ENCODE measurements around the gene TSPAN17. TPM values are rescaled to one million over a fixed set of nuclear protein-coding genes. Genes with fewer than 3 reads are reported as not detected.

TSPAN17 gene
- total and polyA plus RNA-seq, 10 of the 15 experiments (the other 5 are each of a cell fraction or from before 2014, with no cell fraction given) = 0.24 to 17.1 (median 10.4) TPM

DNA sequence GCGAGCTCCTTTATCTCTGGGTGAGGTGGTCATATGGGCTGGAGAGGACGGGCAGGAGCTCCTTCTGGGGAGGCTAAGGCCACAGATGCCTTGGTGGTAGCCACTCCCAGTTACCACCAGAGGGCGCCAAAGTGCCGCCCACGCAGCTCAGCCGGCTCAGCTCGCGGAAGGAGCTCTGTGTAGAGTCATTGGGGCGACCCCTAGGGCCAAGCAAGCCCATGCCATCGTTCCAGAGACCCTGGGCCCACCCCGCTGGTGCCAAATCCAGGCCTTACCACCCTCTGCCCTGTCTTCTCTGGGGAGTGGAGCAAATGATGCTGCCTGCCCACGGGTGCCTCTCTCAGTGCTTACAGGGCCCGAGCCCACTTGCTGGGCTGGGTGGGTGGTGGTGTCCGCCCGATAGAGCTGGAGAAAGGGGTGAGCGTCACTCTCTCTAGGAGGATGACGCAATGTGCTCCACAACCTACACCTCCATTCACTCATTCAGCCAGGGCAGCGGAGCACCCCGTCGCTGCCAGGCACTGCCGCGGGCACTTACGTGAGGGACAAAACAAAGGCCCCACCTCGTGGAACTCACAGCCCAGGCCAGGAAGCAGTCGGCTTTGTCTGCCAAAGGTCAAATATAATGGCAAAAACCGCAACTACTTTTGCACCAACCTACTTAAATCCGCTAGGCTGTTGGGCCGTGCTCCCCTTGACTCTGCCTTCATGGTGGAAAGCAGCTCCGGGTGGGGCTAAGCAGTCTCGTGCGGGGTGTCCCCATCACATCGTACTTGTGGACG, 13.8 kb downstream of the TSPAN17 start:
- intact Hi-C loops (cut with micrococcal nuclease; ENCODE audit: unreplicated experiment) (loop anchor here (1.0 to 5.0 kb wide), 3 partner anchors 83 to 452 kb away; no protein-coding TSS in a partner anchor), in situ Hi-C loops (cut with MboI) (no loop called here)
- ChIA-PET RAD21 (ENCODE audit: unreplicated experiment) (interaction anchor here (0.5 to 4.8 kb wide), 54 partner anchors 9 to 931 kb away, joined by 3 to 43 read pairs (median 4); partner anchors contain the start of genes CLTB, FGFR4 and TSPAN17), POLR2A (interaction anchor here (0.6 to 0.9 kb wide), 2 partner anchors 14 to 367 kb away, joined by 4 to 5 read pairs; partner anchors contain the start of gene TSPAN17), SMC1A (ENCODE audit: uncharacterized antibody, unreplicated experiment) (interaction anchor here (0.6 to 2.3 kb wide), 38 partner anchors 8 to 638 kb away, joined by 3 to 35 read pairs (median 4); partner anchors contain the start of gene TSPAN17), CTCF (interaction anchor here (0.5 to 6.3 kb wide), 105 partner anchors 8 to 794 kb away, joined by 3 to 102 read pairs (median 4); partner anchors contain the start of genes CDHR2, CLTB, FGFR4 and HK3)
- no peak overlapping the region for H2AFZ ChIP-seq (ENCODE audit: control insufficient read depth, low read depth, low read length)
- H3K9ac ChIP-seq (ENCODE audit: control insufficient read depth, insufficient read depth, low read length) = no peak overlapping the region
- FAIRE-seq (peak; percentile 93), DNase-seq (ENCODE audit: low read depth, low spot score) (peak; percentile 16), ATAC-seq (peak; percentile 89)
- no peak overlapping the region for H3K4me3 ChIP-seq
- no peak overlapping the region for H3K27ac ChIP-seq (ENCODE audit: control insufficient read depth, insufficient read depth)
- no peaks in the 10 kb centered on the region for H3K9me3 ChIP-seq (replicated peaks; ENCODE audit: control insufficient read depth, insufficient read depth, low read length)
- WGBS (ENCODE audit: insufficient coverage, insufficient replicate concordance, low lambda C conversion rate, missing lambda C conversion rate) = 47% methylated on average over 33 of the region's 33 CpGs
- H4K20me1 ChIP-seq (ENCODE audit: control insufficient read depth, insufficient read depth) = no peaks in the 10 kb centered on the region; the same call in 1 of the 2 replicates
- peaks cover 16% of the 10 kb centered on the region for H3K4me1 ChIP-seq (ENCODE audit: control insufficient read depth, insufficient read depth, low read length)
- H3K79me2 ChIP-seq (ENCODE audit: control insufficient read depth, insufficient read depth, low read length) = no peaks in the 10 kb centered on the region
- H3K36me3 ChIP-seq (ENCODE audit: control insufficient read depth in 2 of 2, insufficient read depth in 2 of 2, low read length in 1 of 2) = no peaks in the 10 kb centered on the region
- no peaks in the 10 kb centered on the region for H3K27me3 ChIP-seq (replicated peaks in 1 of 2; ENCODE audit: control insufficient read depth in 2 of 2, insufficient read depth in 2 of 2, low read length in 1 of 2)
- no TSS peak for BruUV-seq (replicated peaks)
- H3K4me2 ChIP-seq (ENCODE audit: control insufficient read depth, insufficient read depth) = peak overlapping the region; percentile 30; the same call in 1 of the 2 replicates
- no peak for TF ChIP-seq TCF12 (IDR thresholded peaks at IDR 0.05; ENCODE audit: low read depth, low read length)
- TF ChIP-seq RELA (IDR thresholded peaks at IDR 0.05; ENCODE audit: borderline replicate concordance, partially characterized antibody) = no peak
- TF ChIP-seq HDAC2 (IDR thresholded peaks at IDR 0.05) = no peak
- TF ChIP-seq, protein P1, sequence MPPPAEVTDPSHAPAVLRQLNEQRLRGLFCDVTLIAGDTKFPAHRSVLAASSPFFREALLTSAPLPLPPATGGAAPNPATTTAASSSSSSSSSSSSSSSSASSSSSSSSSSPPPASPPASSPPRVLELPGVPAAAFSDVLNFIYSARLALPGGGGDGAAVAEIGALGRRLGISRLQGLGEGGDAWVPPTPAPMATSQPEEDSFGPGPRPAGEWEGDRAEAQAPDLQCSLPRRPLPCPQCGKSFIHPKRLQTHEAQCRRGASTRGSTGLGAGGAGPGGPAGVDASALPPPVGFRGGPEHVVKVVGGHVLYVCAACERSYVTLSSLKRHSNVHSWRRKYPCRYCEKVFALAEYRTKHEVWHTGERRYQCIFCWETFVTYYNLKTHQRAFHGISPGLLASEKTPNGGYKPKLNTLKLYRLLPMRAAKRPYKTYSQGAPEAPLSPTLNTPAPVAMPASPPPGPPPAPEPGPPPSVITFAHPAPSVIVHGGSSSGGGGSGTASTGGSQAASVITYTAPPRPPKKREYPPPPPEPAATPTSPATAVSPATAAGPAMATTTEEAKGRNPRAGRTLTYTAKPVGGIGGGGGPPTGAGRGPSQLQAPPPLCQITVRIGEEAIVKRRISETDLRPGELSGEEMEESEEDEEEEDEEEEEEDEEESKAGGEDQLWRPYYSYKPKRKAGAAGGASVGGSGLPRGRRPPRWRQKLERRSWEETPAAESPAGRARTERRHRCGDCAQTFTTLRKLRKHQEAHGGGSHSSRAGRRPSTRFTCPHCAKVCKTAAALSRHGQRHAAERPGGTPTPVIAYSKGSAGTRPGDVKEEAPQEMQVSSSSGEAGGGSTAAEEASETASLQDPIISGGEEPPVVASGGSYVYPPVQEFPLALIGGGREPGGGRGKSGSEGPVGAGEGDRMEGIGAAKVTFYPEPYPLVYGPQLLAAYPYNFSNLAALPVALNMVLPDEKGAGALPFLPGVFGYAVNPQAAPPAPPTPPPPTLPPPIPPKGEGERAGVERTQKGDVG (CRISPR knock-in tag; IDR thresholded peaks at IDR 0.05) = no peak
- no peak for TF ChIP-seq TCF3 (IDR thresholded peaks at IDR 0.05; ENCODE audit: borderline replicate concordance, insufficient read depth, low read depth, low read length)
- TF ChIP-seq YY1 (IDR thresholded peaks at IDR 0.05; ENCODE audit: low read depth, low read length) = peak; percentile 52
- no peak for TF ChIP-seq POU2F2 (IDR thresholded peaks at IDR 0.05; ENCODE audit: borderline replicate concordance, low read depth, low read length)
- TF ChIP-seq GATAD2B (conservative IDR thresholded peaks at IDR 0.05; ENCODE audit: low read depth) = no peak
- TF ChIP-seq IRF4 (IDR thresholded peaks at IDR 0.05; ENCODE audit: low read depth, low read length) = 0 out of 2 replicates have a peak, but pooled peaks have one; percentile 26
- TF ChIP-seq MYC (IDR thresholded peaks at IDR 0.05; ENCODE audit: insufficient read depth, insufficient read length, insufficient replicate concordance, low read length, severe bottlenecking) = no peak
- peak; percentile 91 for TF ChIP-seq SMC3 (IDR thresholded peaks at IDR 0.05; ENCODE audit: borderline replicate concordance, low read length)
- peak; percentile 64; the same call in 1 of the 2 replicates for TF ChIP-seq RB1 (IDR thresholded peaks at IDR 0.05; ENCODE audit: borderline replicate concordance)
- TF ChIP-seq NRF1 (conservative IDR thresholded peaks at IDR 0.05; ENCODE audit: low read depth, low read length) = no peak
- TF ChIP-seq, protein P2, sequence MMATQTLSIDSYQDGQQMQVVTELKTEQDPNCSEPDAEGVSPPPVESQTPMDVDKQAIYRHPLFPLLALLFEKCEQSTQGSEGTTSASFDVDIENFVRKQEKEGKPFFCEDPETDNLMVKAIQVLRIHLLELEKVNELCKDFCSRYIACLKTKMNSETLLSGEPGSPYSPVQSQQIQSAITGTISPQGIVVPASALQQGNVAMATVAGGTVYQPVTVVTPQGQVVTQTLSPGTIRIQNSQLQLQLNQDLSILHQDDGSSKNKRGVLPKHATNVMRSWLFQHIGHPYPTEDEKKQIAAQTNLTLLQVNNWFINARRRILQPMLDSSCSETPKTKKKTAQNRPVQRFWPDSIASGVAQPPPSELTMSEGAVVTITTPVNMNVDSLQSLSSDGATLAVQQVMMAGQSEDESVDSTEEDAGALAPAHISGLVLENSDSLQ (IDR thresholded peaks at IDR 0.05) = no peak
- TF ChIP-seq TAF1 (IDR thresholded peaks at IDR 0.05; ENCODE audit: borderline replicate concordance, low read depth, low read length) = no peak
- TF ChIP-seq, protein P3, sequence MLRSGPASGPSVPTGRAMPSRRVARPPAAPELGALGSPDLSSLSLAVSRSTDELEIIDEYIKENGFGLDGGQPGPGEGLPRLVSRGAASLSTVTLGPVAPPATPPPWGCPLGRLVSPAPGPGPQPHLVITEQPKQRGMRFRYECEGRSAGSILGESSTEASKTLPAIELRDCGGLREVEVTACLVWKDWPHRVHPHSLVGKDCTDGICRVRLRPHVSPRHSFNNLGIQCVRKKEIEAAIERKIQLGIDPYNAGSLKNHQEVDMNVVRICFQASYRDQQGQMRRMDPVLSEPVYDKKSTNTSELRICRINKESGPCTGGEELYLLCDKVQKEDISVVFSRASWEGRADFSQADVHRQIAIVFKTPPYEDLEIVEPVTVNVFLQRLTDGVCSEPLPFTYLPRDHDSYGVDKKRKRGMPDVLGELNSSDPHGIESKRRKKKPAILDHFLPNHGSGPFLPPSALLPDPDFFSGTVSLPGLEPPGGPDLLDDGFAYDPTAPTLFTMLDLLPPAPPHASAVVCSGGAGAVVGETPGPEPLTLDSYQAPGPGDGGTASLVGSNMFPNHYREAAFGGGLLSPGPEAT (IDR thresholded peaks at IDR 0.05; ENCODE audit: low read depth) = no peak
